Right lung (tissue), 5 donors: ENCODE measurements around the gene SHISA5. TPM values are rescaled to one million over a fixed set of nuclear protein-coding genes. Genes with fewer than 3 reads are reported as not detected.
"Not testable (repeated sequence)": the region's sequence is repeated elsewhere in the genome, so short reads cannot be mapped to it uniquely, and the experiment has no call there.

Experiments used
- DNase-seq, 2 donors: peaks; one replicate each; pipeline ENCODE4 v3.0.0-alpha.2; 2013
- polyA plus RNA-seq, 5 donors: library from polyadenylated mRNA; unstranded; fragments of 120-200 nt; gene quantifications; one replicate each; pipeline versions ENCODE4 v1.2.1 to v1.2.3, GENCODE V29; 2013; ENCODE audit warnings: inconsistent platforms in 1 of 5, low replicate concordance in 1 of 5; ENCODE audit not compliant: insufficient read length in 5 of 5, insufficient read depth in 1 of 5

The SHISA5 gene
- polyA plus RNA-seq, 5 donors, result 88.9 to 126 (median 102) TPM

DNA sequence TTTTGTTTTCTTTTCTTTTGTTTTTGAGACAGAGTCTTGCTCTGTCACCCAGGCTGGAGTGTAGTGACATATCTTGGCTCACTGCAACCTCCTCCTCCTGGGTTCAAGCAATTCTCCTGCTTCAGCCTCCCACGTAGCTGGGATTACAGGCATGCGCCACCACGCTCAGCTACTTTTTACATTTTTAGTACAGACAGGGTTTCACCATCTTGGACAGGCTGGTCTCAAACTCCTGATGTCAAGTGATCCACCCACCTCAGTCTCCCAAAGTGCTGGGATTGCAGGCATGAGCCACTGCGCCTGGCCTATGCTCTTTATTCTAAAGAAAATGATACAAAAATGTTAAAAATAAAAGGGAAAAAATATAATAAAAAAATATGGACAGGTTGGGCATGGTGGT, 26.7 kb upstream of the SHISA5 start:
- not testable (repeated sequence) for DNase-seq

DNA sequence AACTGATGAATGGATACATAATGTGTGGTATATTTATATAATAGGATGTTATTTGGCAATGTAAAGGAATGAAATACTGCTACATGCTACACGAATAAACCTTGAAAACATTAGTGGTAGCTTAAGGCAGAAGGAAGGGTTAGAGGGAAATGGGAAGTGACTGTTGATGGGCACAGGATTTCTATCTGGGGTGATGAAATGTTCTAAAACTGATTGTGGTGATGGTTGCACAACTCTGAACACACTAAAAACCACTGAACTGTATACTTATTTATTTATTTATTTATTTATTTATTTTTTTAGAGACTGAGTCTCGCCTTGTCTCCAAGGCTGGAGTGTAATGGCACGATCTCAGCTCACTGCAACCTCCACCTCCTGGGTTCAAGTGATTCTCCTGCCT, 24.8 kb upstream of the SHISA5 start:
- no peak for DNase-seq

DNA sequence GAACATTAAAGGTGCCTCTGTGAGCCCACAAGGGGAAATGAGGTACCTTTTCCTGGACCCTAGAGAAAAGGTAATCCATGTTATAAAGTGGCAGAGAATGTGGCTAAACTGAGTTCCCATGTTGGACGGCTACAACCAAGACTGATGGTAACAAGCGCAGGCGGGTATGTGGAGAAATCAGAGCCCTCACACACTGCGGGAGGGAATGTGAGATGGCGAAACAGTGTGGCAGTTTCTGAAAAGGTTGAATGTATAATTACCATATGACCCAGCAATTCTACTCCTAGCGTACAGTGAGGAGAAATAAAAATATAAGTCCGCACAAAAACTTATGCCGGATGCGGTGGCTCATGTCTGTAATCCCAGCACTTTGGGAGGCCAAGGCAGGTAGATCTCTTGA, 24.1 kb upstream of the SHISA5 start:
- DNase-seq, result no peak

DNA sequence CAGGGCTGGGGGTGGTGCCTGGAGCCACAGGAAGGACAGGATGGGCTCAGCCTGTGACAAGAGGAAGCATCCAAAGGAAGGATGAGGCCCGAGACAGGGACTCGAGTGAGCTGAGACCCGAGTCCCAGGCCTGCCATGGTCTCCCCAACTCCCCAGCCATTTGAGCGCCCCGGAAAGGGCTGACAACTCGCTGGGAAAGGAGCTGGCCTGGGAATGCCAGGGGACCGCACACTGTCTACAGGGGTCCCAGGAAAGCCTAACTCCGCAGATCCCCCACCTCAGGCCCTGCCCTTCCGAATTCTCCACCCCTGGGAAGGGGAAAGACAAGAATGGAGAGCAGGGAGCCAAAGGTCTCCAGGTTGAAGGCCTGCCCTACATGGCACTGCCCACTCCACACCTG, 21.0 kb upstream of the SHISA5 start:
- no peak for DNase-seq

DNA sequence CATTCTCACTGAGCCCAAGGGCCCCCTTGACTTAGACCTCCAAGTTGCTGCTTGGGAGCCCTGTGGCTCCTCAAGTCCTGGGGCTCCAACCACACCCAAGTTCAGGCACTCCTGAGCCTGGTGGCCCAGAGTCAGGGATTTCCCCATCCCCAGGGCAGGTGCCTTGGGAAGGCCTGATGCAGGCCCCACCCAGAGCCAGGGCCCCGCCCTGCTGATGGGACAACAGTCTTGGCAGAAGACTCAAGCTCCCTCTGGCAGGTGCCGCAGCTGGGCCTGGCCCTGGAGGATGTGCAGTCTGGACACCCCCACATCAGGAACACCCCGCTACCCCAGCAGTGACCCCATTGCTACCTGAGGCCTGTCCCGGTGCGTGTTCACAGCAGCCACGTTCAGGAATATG, 17.7 kb upstream of the SHISA5 start:
- no peak for DNase-seq

DNA sequence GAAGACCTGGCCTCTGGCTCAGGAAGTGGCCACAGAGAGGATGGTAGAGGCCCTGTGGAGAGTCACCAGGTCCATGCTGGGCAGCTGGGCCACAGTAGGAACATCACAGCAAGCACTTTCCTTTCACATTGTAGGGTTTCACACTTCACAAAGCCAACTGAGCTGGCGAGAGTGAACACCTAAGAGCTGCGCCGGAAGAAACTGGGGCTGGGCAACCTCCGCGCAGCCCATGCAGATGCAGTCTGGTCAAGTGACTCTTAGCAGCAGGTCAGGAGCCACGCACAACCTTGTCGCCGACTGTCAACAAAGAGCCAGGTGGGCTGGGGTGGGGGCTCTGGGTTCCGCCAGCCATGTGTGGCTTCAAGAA, 15.3 kb upstream of the SHISA5 start:
- DNase-seq, result no peak

DNA sequence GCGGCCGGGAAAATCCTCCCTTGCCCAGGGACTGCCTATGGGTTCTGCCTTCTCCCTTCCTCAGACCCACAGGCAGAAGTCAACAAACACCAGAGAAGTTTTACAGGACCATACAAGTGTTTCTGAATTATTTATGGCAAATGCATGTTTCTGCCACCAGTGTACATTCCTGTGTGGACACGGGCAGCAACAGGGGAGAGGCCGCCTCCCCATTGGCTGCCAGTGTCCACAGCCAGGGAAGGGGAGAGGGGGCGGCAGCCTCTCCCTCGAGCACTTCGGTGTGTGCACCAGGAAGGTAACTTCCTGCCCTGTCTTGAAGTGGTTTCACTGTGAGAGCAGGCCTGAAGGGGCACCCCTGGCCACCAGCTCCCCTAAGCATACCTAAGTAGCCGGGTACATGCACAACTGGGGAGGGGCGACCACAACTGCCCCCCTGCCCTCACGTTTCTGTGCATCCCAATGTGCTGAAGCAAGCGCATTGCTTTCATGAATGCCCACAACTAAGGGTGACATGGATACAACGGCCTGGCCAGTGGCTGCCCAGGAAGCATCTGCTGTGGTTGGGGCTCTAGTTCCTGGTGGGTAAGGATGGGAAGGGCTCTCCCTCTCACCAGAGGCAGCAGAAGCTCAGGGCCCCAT, 14.8 kb upstream of the SHISA5 start:
- DNase-seq, result no peak

DNA sequence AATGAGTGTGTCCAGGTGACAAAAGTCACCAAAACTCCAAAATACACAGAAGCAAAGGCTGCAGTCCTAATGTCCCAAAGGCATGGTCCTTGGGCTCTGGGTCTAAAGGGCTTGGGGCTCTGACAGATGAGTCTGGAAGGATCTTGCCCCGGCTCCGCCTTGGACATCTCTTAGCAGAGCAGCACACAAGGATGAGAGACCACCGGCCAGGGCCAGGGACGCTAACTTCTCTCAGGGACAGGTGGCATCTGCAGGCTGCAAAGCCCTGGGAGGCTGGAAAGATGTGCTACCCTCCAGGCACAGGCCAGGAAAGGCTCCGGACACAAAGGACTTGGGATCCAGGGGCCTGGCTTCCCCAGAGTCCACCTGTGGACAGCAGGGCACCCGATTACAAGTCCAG, 14.1 kb upstream of the SHISA5 start:
- no peak for DNase-seq

DNA sequence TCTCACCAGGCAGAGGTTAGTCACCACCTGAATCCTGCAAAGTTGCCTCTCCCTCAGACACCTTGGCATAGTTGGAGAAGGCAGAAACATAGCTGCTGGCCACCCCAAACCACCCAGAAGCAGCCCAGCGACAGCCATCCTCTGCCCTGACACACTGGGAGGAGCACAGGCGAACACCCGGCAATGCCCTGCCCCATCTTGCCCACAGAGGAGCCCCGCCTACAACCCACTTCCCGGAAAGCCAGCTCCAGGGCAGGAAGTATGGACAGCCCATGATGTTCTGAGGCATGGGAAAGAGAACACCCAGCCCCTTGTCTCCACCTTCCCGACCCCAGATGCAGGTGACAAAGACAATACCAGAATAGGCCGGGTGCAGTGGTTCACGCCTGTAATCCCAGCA, 12.6 kb upstream of the SHISA5 start:
- no peak for DNase-seq

DNA sequence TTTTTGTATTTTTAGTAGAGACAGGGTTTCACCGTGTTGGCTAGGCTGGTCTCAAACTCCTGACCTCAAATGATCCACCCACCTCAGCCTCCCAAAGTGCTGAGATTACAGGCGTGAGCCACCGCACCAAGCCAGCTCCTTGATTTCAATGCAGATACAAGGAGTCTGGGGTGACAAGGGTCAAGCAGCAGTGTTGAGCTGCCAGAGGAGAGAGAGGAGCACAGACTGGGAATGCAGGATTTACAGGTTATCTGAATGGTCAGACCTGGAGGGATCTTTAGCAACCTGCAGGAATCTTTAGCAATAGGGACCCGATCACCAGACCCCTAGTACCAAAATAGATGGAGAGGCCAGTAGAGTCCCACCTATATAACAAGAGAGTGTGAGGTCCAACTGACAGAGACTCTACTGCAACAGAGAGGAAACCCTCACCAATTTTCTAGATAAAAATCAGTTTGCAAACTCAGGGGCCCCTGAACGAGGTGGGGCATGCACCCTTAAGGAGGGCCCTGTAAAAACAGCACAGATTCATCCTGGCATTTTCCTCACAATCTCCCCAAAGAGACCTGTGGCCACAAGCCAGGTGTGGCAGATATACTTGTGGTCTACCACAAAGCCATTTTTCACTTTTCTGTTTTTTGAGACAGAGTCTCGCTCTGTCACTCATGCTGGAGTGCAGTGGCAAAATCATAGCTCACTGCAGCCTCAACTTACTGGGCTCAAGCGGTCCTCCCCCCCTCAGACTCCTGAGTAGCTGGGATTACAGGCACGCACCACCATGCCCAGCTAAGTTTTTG, 10.7 kb upstream of the SHISA5 start:
- DNase-seq, result no peak

DNA sequence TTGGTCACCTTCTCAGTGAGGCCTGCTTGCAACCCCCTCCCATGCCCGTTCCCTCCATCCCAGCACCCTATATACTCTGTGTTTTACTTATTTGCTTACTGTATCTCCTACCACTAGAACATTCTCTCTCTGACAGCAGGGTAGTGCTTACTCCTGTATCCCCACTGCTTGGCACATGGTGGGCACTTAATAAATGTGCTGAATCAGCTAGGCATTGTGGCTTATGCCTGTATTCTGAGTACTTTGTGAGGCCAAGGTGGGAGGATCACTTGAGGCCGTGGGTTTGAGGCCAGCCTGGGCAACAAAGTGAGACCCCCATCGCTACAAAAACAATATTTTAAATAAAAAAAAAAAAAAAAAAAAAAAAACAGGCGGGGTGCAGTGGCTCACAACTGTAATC, 7.6 kb upstream of the SHISA5 start:
- no peak for DNase-seq

DNA sequence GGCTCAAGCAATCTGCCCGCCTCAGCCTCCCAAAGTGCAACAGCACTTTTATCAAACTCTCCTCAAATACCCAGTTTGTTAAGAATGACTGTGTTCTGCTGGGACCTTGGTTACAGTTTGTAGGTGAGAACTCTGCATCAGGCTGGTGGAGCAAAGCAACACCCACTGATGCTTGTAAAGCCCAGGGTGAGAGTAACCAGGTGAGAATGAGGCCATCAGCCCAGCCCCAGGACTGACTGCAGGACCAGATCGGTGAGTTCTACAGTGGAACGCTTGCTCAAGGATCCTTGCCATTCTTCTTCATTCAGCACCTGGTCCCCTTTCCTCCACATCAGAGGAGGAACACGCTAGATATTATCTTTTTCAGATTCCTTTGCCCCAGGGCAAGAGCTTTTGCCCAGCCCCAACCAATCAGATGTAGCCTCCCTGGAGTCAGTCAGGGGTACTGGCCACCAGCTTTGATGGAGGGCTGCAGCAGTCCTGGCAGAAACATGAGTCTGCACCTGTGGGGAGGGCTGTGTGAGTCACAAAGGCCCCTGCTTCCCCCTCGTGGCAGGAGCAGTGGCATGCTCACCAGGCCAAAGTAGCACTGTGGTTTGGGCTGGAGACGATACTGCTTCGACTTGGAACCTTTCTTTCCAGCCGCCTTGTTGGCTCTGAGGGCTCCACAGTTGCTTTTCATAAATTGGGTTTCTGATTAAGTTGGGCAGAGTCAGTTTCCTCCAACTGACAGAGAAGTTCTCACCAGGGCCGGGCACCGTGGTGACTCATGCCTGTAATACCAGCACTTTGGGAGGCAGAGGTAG, 3.5 kb upstream of the SHISA5 start:
- peak in 1 of 2 donors; percentile 14 for DNase-seq

DNA sequence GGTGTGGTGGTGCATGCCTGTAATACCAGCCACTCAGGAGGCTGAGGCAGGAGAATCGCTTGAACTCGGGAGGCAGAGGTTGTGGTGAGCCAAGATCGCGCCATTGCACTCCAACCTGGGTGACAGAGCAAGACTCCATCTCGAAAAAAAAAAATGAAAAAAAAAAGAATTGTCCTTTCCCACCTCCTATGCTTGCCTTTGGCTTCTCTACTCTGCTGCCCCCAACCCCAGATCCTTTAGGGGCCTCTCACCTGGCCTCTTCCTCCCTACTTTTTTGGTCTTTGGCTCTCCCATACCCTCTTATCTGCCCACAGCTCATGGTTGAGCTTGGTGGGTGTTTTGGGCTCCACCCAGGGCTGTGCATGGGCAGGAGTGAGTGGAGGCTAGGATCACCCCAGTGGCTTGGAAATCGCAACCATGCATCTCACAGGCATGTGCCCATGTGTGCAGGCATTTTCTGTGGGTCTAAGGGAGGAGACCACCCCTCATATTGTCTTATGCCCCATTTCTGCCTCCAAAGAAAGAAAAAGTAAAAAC, 2.1 kb upstream of the SHISA5 start:
- no peak for DNase-seq

DNA sequence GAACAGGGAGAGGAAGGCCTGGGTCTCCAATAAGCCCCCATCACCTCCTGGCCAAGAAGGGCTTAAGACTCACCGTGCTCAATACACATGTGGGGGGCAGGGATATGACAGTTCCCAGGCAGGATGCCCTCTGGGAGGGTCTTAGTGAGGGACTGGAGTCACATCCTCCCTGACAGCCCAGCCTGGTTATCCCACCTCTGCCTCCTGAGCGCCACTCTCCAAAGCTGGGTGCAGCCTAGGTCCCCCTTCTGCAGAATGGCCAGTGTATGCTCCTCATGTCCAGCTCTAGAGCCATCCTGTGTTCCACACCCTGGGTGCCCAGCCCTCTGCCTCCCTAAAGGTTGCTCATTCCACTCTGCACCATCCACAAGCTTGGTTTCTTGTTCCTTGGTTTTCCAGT, 1.2 kb upstream of the SHISA5 start:
- DNase-seq, result no peak

DNA sequence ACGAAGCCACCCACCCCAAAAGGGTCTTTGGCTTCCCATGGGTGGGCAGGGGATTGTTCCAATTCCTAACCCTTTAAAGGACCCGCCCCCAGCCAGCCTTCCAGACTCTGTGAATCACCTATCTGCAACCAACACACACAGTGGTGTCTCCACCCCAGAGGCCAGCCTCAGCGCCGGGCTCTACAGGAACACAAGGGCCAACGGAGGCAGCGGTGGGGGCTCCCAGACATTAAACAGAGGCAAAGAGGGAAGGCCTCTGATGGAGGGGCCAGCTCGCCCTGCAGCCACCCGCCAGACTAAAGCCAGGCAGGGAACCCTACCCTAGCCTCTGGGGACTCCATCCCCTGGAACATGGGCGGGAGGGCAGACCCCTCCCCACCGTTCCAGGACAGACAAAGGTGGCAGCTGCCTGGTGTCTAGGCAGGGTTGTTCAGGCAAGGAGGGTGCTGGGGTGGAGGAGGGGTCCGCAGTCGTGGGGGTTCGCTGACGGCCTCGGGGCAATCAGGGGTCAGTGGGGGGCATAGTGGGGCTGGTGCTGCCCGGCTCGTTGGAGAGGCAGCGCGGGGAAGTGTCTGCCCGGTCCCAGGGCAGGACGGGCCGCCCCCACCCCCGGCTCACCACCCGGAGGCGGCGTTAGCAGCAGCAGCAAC, 448 bp downstream of the SHISA5 start:
- DNase-seq, result peak in 1 of 2 donors; percentile 11

DNA sequence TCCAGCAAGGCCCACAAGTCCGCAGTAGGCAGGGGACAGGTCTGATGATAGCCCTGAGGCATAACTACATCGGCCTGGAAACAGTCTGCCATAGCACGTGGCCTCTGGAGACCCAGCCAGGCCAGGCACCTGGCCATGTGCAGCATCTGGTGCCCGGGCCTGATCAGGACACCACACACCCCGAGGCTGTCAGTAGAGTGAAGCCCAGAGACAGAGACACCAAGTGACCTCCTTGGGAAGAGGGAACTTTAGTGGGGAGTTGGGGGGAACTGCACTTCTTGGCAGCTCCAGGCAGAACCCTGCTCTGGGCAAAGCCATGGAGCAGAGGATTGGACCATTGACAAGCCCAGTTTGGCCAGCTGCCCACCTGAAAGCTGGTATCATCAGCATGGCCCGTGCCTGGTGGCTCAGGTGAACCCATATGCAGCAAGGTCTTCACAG, 1.2 kb downstream of the SHISA5 start:
- DNase-seq, result no peak

DNA sequence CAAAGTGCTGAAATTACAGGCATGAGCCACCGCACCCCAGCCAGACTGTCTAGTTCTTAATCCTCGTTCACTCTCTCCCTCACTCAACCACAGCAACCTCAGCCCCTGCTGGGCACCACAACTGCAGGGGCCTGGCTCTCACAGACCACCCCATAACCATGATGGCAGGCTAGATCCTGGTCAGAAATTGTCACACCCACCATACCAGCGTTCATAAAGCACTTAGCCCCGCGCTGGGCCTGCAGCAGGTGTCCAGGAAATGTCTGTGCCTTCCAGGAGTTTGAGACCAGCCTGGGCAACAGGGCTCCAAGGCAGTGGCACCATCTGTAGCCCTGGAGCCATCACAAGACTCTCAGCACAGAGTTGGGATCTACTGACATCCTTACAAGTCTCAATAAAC, 1.9 kb downstream of the SHISA5 start:
- DNase-seq, result no peak

DNA sequence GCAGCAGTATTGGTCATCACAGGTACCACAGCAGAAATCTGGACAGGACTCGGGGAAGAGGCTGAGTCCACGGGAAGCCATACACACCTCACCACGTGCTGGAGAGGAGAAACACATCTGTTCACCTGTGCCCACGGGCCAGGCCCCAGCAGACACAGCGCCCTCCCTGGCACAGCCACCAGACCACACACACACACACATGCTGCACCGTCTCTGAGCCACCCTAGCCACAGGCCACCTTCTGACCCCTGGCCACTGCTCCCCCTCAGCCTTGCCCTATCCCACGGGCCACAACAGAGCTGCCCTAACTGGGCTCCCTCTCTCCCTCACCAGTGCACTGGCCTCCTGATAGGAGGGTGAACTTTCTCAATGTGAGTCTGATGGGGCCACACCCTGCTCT, 2.8 kb downstream of the SHISA5 start:
- no peak for DNase-seq

DNA sequence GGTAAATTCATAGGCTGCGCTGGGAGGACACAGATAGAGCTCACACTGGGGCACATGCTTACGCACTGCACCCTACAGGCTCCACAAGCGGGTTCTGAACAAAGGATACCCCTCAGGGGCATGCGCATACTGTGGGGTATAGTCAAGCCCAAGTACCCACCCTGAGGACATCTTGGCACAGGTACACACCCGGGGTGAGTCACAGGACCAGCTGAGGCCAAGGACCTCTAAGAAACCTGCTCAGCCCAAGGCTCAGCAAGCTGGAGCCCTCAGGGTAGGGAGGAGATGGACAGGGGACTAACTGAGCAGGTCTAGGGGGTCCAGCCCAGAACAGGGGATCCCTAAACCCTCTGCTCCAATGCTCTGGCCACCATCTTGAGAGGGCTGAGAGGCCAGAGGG, 3.3 kb downstream of the SHISA5 start:
- no peak for DNase-seq

DNA sequence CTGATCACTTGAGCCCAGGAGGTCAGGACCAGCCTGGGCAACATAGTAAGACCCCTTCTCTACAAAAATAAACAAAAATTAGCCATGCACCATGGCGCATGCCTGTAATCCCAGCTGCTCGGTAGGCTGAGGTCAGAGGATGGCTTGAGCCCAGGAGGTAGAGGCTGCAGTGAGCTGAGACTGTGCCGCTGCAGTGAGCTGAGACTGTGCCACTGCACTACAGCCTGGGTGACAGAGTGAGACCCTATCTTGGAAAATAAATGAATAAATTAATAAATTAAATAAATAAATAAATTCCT, 10.8 kb downstream of the SHISA5 start:
- no peak for DNase-seq

DNA sequence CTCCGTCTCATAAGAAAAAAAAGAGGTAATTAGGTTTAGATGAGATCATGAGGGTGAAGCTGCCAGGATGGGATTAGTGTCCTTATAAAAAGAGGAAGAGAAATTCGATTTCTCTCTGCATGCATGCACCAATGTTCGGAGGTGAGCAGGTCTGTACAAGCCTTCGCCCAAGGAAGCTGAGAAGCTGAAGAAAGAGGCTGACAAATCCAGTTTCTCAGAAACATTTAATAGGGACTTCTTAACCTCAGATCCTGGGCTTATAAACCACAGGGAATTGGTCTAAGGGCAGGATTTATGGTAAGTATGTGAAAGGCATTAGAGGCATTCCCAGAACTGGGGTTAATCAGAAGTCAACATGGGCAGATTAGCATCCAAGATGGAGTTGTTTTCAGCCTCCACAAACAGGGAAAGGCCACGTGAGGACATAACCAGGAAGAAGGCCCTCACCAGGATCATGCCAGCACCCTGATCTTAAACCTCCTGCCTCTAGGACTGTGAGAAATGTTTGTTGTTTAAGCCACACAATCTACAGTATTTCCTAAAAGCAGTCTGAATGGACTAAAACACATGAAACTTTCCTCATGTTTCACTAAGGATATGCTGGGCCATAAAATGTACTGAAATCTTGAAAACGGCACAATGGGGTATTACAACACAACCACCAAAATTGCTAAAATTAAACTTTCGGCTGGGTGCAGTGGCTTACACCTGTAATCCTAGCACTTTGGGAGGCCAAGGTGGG, 11.3 kb downstream of the SHISA5 start:
- no peak for DNase-seq

DNA sequence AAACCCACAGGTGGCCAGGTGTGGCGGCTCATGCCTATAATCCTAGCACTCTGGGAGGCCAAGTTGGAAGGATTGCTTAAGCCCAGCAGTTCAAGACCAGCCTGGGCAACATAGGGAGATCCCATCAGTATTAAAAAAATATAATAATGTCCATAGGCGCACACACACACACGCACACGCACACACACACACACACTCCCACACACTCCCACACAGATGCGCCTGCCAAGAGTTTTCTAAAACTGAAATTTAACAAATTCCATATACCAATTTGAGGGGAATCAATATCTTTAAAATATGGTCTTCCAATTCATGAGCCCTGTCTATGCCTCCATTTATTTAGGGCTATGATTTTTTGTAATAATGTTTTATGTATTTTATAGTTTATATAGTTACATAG, 17.0 kb downstream of the SHISA5 start:
- no peak for DNase-seq
